HG02981 (cell line): Measurements from ENCODE around the gene NPR1.
"Not testable (repeated sequence)": the region's sequence is repeated elsewhere in the genome, so short reads cannot be mapped to it uniquely, and the experiment has no call there.

Source experiments
- ATAC-seq: cut with Tn5 transposase; IDR thresholded peaks from one replicate; pipeline ENCODE4 v1.9.1; 2021; ENCODE audit warnings: mild to moderate bottlenecking, moderate library complexity; ENCODE audit not compliant: unreplicated experiment

Gene NPR1

GRCh38 chr1:153678519-153679336 lies at the start of gene NPR1:
NPR1 (plus strand) TSS chr1:153678688; CDS start chr1:153679109, 421 bp downstream.
- no peak for ATAC-seq

- no peak for ATAC-seq
These were observed 49.2 kb upstream of the NPR1 start for GRCh38 chr1:153629343-153629665.

DNA sequence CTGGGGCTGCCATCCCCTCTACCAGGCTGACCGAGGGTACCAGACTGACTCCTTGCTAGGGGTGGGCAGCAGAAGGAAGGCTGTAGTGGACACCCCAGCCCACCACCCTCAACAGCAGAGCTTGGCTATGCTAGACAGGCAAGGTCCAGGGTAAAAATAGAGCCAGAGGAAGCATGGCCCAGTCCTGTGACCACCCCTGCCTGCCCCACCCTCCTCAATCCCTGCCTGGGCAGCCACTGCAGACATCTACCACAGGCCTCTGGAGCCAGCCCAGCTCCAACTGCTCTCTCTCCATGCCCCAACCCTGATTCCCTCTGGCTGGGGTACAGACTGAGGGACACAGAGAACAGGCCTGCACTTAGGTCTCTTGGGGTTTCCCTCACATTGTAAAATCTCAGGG lies 48.5 kb upstream of the NPR1 start:
- no peak for ATAC-seq

GRCh38 chr1:153630384-153630783 lies 48.1 kb upstream of the NPR1 start:
- no peak for ATAC-seq

GRCh38 chr1:153631047-153632022 lies 47.2 kb upstream of the NPR1 start:
- ATAC-seq, result no peak

- no peak for ATAC-seq
These were observed 45.2 kb upstream of the NPR1 start for GRCh38 chr1:153633161-153633753.

GRCh38 chr1:153633754-153634665 lies 44.5 kb upstream of the NPR1 start, which contains the start of gene CHTOP:
CHTOP (plus strand) TSS chr1:153634066; CDS start chr1:153636589, 2,523 bp downstream.
- ATAC-seq, result peak; percentile 85

DNA sequence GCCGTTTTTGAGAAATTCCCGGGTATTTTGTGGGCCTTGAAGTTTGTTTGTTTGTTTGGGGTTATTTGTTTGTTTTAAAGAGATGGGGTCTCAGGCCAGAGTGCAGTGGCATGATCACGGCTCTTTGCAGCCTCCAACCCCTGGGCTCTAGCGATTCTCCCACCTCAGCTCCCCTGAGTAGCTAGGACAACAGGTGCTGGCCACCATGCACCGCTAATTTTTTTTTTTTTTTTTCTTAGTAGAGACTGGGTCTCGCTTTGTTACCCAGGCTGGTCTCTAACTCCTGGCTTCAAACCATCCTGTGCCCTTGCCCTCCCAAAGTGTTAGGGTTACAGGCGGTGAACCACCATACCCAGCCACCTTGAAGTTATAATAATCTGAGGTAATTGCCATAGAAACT lies 42.6 kb upstream of the NPR1 start:
- no peak for ATAC-seq

GRCh38 chr1:153636312-153636711 lies 42.2 kb upstream of the NPR1 start:
- ATAC-seq, result no peak

DNA sequence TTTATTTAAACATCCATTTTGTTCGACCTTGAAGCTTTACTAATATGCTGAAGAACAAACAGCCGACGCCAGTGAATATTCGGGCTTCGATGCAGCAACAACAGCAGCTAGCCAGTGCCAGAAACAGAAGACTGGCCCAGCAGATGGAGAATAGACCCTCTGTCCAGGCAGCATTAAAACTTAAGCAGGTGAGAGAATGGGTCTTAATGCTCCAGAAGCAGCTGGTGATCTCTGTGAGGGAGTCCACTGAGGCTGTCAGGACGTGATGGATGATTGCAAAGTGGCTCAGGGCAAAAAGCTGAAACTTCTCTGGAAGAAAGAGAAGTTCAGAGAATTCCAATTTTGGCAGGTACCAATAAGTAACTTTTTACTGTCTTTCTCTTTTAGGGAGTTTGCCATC lies 40.2 kb upstream of the NPR1 start:
- no peak for ATAC-seq

DNA sequence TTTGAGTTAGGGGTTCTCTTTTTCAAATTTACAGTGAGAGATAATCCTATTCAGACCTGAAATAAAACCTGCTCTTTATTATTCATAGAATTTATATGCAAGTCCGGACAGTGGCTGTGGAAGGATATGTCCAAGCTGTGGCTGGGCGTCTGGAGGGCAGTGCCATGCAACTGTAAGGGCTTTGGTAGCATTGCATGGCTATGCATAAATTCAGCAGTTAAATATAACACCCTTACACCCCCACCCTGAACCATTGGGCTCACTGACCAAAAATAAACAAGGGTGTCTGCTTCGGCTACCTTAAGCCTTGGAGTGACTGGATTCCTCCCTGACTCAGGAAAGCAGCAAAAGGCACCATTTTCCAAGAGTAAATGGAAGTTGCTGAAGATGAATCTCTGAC lies 39.2 kb upstream of the NPR1 start:
- no peak for ATAC-seq

- not testable (repeated sequence) for ATAC-seq
These were observed 38.3 kb upstream of the NPR1 start for GRCh38 chr1:153640213-153640612.

- no peak for ATAC-seq
These were observed 37.6 kb upstream of the NPR1 start for GRCh38 chr1:153640861-153641260.

DNA sequence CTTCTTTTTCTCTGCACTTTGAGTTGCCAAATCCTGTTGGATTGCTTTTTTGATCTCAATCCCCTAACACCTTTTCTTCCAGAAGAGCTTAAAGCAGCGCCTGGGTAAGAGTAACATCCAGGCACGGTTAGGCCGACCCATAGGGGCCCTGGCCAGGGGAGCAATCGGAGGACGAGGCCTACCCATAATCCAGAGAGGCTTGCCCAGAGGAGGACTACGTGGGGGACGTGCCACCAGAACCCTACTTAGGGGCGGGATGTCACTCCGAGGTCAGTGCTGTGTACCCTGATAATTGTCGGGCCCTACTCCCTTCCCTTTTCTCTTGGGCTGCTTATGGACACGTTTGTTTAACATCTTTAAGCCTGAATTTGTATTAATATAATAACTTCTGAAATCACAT lies 36.3 kb upstream of the NPR1 start:
- no peak for ATAC-seq

- ATAC-seq, result no peak
These were observed 35.4 kb upstream of the NPR1 start for GRCh38 chr1:153643100-153643499.

DNA sequence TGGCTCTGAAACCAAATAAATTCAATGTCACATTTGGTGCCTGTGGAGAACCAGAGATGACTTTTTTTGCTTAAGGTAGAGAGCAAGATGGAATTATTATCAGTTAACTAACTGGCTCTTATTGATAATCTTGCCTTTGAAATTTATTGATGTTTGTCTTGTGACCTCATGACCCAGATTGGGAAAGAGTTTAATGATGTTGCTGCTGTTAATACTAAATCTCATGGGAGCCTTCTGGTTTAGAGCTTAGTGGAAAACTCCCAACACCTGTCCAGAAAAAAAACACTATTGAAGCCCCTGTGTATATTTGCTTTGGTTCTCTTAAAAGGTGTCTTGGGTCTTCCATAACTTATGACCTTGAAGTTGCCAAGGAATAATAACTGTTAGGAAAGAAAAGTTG lies 34.7 kb upstream of the NPR1 start:
- no peak for ATAC-seq

DNA sequence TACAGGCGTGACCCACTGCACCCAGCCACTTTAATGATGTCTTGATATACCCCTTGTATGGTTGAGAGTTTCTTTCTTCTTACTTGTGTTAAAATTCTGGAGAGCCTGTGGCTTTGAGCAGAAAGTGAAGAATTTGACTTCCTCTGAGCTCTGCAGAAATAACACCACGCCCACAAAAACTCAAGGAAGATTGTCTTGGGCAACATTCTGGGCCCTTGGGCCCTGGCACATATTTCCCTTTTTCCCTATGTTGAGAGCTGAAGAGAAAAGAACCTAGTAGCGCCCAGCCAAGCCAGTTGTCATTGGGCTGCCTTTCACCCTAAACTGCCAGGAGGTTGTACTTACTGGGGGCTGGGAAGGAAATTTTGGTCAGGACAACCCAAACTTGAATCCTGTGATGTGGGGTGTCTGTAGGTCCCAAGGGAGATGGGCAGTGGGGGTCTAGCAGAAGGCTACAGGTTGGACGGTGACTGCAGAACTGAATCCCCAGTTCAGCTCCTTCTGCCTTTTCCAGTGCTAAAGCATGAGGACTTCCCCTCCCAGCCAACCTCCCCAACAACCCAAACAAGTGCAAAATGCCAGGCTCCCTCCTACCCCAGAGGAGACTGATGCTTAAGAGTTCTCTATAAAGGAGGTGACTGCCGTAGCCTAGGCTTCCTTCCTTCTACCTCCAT lies 31.7 kb upstream of the NPR1 start:
- ATAC-seq, result no peak

DNA sequence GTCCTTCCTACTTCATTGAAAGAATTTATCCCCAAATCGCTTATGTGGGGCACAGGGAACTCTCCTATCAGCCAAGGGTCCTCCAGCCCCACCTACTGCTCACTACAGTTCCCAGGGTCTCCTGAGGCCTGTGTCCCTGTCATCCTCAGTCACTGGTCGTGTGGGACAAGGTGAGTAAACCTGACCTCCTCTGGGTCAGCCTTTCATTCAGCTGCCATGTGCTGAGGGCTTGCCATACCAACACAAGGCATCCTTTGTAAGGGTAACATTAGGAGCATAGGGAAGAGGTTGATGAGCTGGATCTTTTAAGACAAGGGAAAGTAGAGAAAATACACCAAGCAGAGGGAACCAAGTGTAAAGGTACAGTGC lies 31.2 kb upstream of the NPR1 start:
- no peak for ATAC-seq

- ATAC-seq, result no peak
These were observed 30.4 kb upstream of the NPR1 start for GRCh38 chr1:153648000-153648643.
